Fibroblast of lung (primary cell): ENCODE results near the gene RNF113B. TPM values are rescaled to one million over a fixed set of nuclear protein-coding genes. Genes with fewer than 3 reads are reported as not detected.

Experiments used
- DNase-seq, 2 donors: peaks; one replicate each; pipeline versions ENCODE4 v3.0.0 to v3.0.0-alpha.2; 2010; ENCODE audit warnings: low read depth in 2 of 2
- H2AFZ ChIP-seq: 2 replicates; pipeline ENCODE4 v1.5.1; 2012; ENCODE audit warnings: low read length, control low read depth, inconsistent platforms
- H3K27ac ChIP-seq: 2 replicates; pipeline ENCODE4 v1.5.1; 2011; ENCODE audit warnings: low read length, control low read depth; ENCODE audit not compliant: insufficient read depth
- H3K27me3 ChIP-seq: 2 replicates; pipeline ENCODE4 v1.5.1; 2011; ENCODE audit warnings: mild to moderate bottlenecking, low read length; ENCODE audit not compliant: control insufficient read depth, insufficient read depth
- H3K36me3 ChIP-seq: 2 replicates; pipeline ENCODE4 v1.5.1; 2011; ENCODE audit warnings: low read length; ENCODE audit not compliant: control insufficient read depth, insufficient read depth
- H3K4me1 ChIP-seq: 2 replicates; pipeline ENCODE4 v1.5.1; 2011; ENCODE audit warnings: low read length; ENCODE audit not compliant: control insufficient read depth, insufficient read depth; ENCODE audit errors: extremely low read depth
- H3K4me2 ChIP-seq: 2 replicates; pipeline ENCODE4 v1.5.1; 2011; ENCODE audit warnings: low read length, control low read depth; ENCODE audit not compliant: insufficient read depth; ENCODE audit errors: extremely low read depth
- H3K4me3 ChIP-seq, 4 experiments: fragments of 200-600 bp in 1 of 4; sonication (generic) in 1 of 4; replicated peaks in 1 of 4; 2 replicates each; pipeline ENCODE4 v1.5.1; 2011 to 2016; ENCODE audit warnings: low read length in 4 of 4, low read depth in 3 of 4, mild to moderate bottlenecking in 3 of 4, control low read depth in 2 of 4, inconsistent platforms in 1 of 4, mixed read lengths in 1 of 4; ENCODE audit not compliant: insufficient read depth in 1 of 4; ENCODE audit errors: control extremely low read depth in 1 of 4
- H3K79me2 ChIP-seq: 2 replicates; pipeline ENCODE4 v1.5.1; 2012; ENCODE audit warnings: mild to moderate bottlenecking, low read length, inconsistent platforms; ENCODE audit not compliant: control insufficient read depth, insufficient read depth
- H3K9ac ChIP-seq: 2 replicates; pipeline ENCODE4 v1.5.1; 2011; ENCODE audit warnings: mild to moderate bottlenecking, low read length, control low read depth; ENCODE audit not compliant: insufficient read depth
- H3K9me3 ChIP-seq: 2 replicates; pipeline ENCODE4 v1.5.1; 2012; ENCODE audit warnings: low read depth, low read length; ENCODE audit not compliant: control insufficient read depth, insufficient read depth
- H4K20me1 ChIP-seq: 2 replicates; pipeline ENCODE4 v1.5.1; 2011; ENCODE audit warnings: low read length; ENCODE audit not compliant: control insufficient read depth, insufficient read depth; ENCODE audit errors: extremely low read depth
- CTCF ChIP-seq, 2 donors: IDR thresholded peaks in 1 of 2; conservative IDR thresholded peaks in 1 of 2; 1 replicate in 1 of 2; 2 replicates in 1 of 2; pipeline ENCODE4 v1.5.1; 2011 to 2012; ENCODE audit warnings: low read length in 2 of 2, control low read depth in 1 of 2, inconsistent platforms in 1 of 2, low read depth in 1 of 2, mild to moderate bottlenecking in 1 of 2
- EZH2 ChIP-seq: IDR thresholded peaks from 2 replicates; pipeline ENCODE4 v1.5.1; 2012; ENCODE audit warnings: low read length, control low read depth, mild to moderate bottlenecking; ENCODE audit errors: missing control alignments
- polyA plus RNA-seq, 2 donors: library from polyadenylated mRNA; depleted of rRNA in 1 of 2; stranded (reverse) in 1 of 2; unstranded in 1 of 2; fragments of >200 nt; gene quantifications; 2 replicates each; pipeline ENCODE4 v1.2.1, GENCODE V29; 2011 to 2012; ENCODE audit warnings: missing spikeins in 1 of 2
- total RNA-seq: library from RNA; depleted of rRNA; stranded (reverse); fragments of >200 nt; gene quantifications from 2 replicates; pipeline ENCODE4 v1.2.1, GENCODE V29; 2014

Gene RNF113B
- total and polyA plus RNA-seq, 2 donors (not counting 1 experiment from before 2014, with no cell fraction given): not detected

GRCh38 chr13:98216135-98216565, 39.1 kb upstream of the RNF113B start:
- H2AFZ ChIP-seq: no peak overlapping the region
- no peak overlapping the region for H3K4me2 ChIP-seq
- H3K9me3 ChIP-seq: no peaks in the 10 kb centered on the region
- no peaks in the 10 kb centered on the region for H3K36me3 ChIP-seq
- H3K27ac ChIP-seq: peak overlapping the region; percentile 90
- H3K4me1 ChIP-seq: peaks cover 42% of the 10 kb centered on the region
- TF ChIP-seq EZH2: no peak
- no peak for TF ChIP-seq CTCF (conservative IDR thresholded peaks at IDR 0.05 in 1 of 2, IDR thresholded peaks at IDR 0.05 in 1 of 2; ENCODE audit: low read depth in 1 of 2, low read length in 2 of 2)
- H4K20me1 ChIP-seq: no peaks in the 10 kb centered on the region
- no peak overlapping the region for H3K4me3 ChIP-seq
- H3K79me2 ChIP-seq: peaks cover 42% of the 10 kb centered on the region
- peak; percentile 70 to 91 for DNase-seq
- H3K27me3 ChIP-seq: no peaks in the 10 kb centered on the region
- no peak overlapping the region for H3K9ac ChIP-seq

GRCh38 chr13:98215508-98215907, 38.4 kb upstream of the RNF113B start:
- H3K9ac ChIP-seq: no peak overlapping the region
- H3K4me2 ChIP-seq: no peak overlapping the region

GRCh38 chr13:98214707-98215106, 37.6 kb upstream of the RNF113B start:
- H3K79me2 ChIP-seq: peaks cover 48% of the 10 kb centered on the region
- H4K20me1 ChIP-seq: no peaks in the 10 kb centered on the region
- no peaks in the 10 kb centered on the region for H3K36me3 ChIP-seq
- H3K9me3 ChIP-seq: no peaks in the 10 kb centered on the region
- H3K9ac ChIP-seq: peak overlapping the region; percentile 36
- peak overlapping the region; percentile 90 for H3K27ac ChIP-seq
- no peaks in the 10 kb centered on the region for H3K27me3 ChIP-seq
- peaks cover 42% of the 10 kb centered on the region for H3K4me1 ChIP-seq
- TF ChIP-seq CTCF (conservative IDR thresholded peaks at IDR 0.05 in 1 of 2, IDR thresholded peaks at IDR 0.05 in 1 of 2; ENCODE audit: low read depth in 1 of 2, low read length in 2 of 2) (no peak), EZH2 (no peak)
- H3K4me2 ChIP-seq: peak overlapping the region; percentile 52
- no peak overlapping the region for H3K4me3 ChIP-seq
- DNase-seq: no peak
- no peak overlapping the region for H2AFZ ChIP-seq

More at GRCh38 chr13:98215508-98215907, 38.4 kb upstream of the RNF113B start:
- no peaks in the 10 kb centered on the region for H4K20me1 ChIP-seq
- H3K4me1 ChIP-seq: peaks cover 42% of the 10 kb centered on the region
- no peak for DNase-seq
- H3K4me3 ChIP-seq: no peak overlapping the region
- H3K36me3 ChIP-seq: no peaks in the 10 kb centered on the region
- H3K9me3 ChIP-seq: no peaks in the 10 kb centered on the region
- H2AFZ ChIP-seq: no peak overlapping the region
- peaks cover 46% of the 10 kb centered on the region for H3K79me2 ChIP-seq
- TF ChIP-seq EZH2 (no peak), CTCF (conservative IDR thresholded peaks at IDR 0.05 in 1 of 2, IDR thresholded peaks at IDR 0.05 in 1 of 2; ENCODE audit: low read depth in 1 of 2, low read length in 2 of 2) (no peak)
- H3K27me3 ChIP-seq: no peaks in the 10 kb centered on the region
- H3K27ac ChIP-seq: peak overlapping the region; percentile 90
